T-helper 2 cell (primary cell): ENCODE results near the gene GPR78.
A peak's percentile ranks its signal among the peaks of the same experiment; 100 is the strongest.

Source experiments
- DNase-seq, 5 experiments: peaks; one replicate each; pipeline versions ENCODE4 v3.0.0 to v3.0.0-alpha.2; 2012 to 2022

GPR78 gene

DNA sequence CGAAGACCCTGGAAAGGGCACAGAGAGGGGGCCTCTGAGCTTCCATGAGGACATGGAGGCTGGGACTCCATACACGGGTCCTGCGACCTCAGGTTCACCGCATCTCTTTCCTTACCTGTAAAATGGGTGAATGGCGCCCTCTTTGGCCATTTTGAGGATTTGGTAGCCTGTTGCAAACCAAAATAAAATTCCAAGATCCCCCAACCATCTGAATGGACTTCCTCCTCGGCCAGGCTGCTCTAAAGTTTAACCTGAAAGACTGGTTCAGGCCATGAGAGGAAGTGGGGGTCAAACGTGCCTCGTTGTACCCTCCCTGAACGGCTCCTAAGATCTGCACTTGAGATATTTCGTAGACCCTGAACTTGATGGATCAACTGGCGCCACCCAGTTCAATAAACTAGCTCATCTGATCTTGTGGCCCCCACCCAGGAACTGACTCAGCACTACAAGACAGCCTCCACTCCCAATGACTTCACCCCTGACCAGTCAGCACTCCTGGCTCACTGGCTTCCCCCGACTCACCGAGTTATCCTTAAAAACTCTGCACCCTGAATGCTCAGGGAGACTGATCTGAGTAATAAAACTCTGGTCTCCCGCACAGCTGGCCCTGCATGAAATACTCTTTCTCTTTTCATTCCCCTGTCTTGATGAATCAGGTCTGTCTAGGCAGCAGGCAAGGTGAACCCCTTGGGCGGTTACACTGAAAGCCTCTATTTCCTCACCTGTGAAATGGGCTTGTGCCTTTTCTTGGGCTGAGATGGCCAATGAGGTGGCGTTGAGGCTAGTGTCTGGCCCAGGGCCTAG lies 32.9 kb upstream of the GPR78 start:
- peak in 1 of 5 experiments; percentile 29 for DNase-seq

DNA sequence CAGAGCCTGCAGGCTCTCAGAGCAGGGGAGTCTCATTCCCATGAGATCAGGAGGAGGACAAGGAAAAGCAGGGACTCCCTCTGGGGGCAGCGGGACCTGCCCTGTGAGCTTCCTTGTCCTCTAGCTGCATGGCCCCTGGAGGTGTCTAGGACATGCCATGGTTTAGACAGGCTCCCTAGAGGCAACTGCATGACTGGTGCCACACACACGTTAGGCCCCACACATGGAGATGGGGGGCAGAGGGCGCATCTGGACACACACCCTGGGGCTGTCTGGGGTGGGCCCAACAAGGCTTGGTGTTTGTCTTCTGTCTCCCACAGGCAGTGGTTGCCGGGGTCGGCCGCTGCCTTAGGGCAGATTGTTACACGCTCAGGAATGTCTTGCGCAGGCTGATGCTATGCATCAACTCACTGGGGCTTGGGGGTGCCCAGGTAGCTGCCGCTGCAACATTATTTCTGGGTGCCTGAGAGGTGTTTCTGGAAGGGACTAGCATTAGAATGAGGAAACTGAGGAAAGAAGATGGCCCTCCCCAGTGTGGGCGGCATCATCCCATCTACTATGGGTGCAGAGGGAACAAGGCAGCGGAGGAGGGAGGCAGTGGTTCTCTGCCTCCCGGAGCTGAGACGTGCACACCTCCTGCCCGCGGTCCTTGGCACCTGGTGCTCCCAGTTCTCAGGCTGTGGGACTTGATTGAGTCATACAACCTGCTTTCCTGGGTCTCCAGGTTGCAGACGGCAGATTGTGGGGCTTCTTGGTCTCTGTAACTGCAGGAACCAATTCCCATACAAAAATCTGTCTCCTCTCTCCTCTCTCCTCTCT lies 32.1 kb upstream of the GPR78 start:
- DNase-seq = no peak

- DNase-seq = no peak
Observed at GRCh38 chr4:8548731-8549351, 31.4 kb upstream of the GPR78 start.

DNA sequence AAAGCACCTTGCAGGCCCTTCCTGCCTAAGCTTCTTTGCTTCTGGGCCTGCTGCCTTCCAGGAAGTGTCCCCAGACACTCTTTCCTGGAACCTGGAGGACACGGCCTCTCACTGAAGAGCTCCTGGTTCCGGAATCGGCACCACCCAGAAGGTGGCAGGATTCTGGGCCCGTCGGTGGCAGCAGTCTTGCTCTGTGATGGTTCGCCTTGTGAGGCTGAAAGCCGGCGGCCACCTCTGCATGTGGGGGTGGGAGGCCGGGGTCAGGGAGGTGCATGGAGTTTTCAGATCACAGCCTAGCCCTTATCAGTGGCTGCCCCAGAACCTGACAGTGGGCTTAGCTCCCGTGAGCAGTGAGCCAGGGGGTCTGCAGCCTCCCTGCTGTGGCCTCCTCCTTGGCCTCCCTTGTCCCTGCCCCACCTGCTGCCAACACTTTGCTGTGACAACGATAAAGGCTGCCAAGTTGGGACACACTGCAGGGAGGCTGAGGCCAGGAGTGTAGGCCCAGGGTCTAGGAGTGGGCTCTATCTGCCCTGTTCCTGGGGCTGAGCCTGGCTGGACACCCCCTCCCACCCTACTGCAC lies 30.8 kb upstream of the GPR78 start:
- no peak for DNase-seq

- no peak for DNase-seq
Observed at GRCh38 chr4:8550691-8551090, 29.5 kb upstream of the GPR78 start.

DNA sequence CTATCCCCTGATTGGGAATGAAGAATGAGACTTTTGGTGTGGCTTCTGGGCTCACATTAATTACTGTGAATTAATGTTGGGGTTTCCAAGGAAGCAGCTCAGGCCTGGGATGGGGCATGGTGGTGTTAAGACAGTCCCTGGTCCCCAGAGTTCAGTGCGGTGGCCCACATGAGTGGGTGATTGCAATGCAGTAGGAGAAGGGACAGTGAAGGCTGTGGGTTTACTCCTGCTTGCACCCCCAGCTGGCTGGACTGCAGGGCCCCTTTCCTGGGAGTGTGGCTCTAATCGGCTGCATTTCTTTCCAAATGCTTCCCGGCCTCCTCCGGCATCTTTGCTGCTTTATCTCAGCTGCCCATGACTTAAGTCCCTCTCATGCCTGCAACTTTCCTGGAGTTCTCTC lies 28.2 kb upstream of the GPR78 start:
- DNase-seq = no peak

- no peak for DNase-seq
Observed at GRCh38 chr4:8552581-8553205, 27.5 kb upstream of the GPR78 start.

DNA sequence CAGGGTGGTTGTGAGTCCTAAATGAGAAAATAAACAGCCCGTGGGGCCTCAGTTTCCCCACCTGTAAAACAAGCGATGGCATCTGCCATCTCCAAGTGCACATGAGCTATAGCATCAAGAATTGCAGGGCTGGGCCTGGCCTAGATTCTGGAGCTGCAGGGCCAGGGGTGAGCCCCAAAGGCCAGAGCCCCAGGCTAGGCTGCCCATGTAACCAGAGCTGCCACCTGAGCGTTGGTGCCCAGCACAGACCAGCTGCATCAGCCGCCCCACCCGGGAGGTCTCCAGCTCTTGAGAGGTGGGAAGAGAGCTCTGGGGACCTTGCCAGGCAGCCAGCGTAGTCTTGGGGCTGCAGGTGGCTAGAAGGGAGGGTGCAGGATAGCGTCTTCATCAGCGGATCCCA lies 27.0 kb upstream of the GPR78 start:
- DNase-seq = no peak

DNA sequence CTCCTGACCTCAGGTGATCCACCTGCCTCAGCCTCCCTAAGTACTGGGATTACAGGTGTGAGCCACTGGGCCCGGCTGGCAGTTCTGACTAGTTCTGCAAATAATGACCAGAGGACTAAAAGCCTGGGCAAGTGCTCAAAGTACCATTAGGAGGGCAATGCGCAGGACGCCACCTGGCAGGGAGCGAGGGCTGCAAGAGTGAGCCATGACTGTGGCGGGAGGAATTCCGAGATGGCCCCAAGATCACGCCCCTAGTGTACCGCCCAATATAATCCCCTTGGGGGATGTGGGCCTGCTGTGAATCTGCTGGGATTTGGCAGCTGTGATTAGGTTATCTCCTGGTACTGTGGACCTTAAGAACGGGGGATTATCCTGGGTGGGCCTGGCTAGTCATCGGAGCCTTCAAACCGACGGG lies 26.2 kb upstream of the GPR78 start:
- DNase-seq = no peak

DNA sequence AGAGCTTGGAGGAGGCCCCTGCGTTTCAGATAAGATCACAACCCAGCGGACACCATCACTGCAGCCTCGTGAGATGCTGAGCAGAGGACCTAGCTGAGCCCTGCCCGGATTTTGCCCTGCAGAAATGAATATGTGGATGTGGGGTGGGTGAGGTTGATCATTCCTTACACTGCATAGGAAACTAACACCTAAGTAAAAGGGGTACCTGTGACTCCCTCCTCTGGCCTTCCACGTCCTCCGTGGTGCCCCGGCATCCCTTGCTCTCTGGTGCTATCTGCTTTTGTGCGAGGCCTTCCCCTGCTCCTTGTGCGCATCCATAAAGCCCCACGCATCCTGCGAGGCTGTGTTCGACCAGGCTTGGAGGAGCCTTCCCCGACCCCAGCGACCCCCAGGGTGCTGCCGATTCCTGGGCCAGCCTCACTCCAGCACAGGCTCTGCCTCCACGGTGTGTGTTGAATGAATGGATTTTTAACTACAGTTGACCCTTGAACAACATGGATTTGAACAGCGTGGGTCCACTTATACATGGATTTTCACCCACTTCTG lies 25.6 kb upstream of the GPR78 start:
- no peak for DNase-seq

DNA sequence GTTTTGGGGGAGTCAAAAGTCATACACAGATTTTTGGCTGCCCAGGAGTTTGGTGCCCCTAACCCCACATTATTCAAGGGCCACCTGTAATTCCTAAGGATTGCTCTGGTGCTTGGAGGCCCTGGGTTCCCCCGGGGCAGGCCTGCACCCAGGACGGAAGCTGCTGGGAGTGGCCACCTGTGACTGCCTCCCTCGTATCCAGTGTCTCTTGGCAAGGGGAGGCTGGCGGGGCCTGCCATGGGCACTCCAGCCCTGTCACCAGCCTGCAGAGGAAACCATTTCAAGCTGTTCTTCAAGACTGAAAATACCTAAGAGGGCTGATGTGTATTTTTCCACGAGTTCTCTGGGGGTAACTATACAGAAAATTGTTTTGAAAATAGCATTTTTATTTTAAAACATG lies 24.5 kb upstream of the GPR78 start:
- DNase-seq = no peak

DNA sequence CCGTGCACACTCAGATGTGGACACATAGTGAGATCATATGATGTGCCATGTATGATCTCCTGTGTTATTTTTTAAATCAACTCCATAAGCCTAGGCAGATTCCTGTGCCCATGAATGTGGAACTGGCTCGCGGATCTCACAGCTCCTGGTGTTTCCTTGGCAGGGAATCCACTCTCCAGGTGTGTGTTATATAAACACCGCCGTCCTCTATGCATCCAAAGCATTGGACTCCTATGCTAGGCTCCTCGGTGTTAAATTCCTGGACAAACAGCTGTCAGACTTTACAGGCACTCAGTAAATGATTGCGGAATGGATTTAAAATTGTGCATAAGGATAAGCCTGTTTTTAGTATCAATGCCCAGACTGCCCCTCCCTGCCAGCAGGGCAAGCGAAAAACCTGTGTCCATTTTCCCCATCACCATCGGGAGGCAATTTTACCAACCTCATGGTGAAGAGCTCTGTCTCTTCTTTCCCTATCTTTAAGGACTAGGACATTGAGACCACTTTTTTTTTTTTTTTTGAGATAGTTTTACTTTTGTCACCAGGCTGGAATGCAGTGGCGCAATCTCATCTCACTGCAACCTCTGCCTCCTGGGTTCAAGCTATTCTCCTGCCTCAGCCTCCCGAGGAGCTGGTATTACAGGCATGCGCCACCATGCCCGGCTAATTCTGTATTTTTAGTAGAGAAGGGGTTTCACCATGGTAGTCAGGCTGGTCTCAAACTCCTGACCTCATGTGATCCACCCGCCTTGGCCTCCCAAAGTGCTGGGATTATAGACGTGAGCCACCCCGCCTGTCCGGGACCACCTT lies 23.6 kb upstream of the GPR78 start:
- no peak for DNase-seq

- no peak for DNase-seq
Observed at GRCh38 chr4:8557151-8558076, 22.8 kb upstream of the GPR78 start.

- DNase-seq = no peak
Observed at GRCh38 chr4:8558080-8558960, 21.9 kb upstream of the GPR78 start.

DNA sequence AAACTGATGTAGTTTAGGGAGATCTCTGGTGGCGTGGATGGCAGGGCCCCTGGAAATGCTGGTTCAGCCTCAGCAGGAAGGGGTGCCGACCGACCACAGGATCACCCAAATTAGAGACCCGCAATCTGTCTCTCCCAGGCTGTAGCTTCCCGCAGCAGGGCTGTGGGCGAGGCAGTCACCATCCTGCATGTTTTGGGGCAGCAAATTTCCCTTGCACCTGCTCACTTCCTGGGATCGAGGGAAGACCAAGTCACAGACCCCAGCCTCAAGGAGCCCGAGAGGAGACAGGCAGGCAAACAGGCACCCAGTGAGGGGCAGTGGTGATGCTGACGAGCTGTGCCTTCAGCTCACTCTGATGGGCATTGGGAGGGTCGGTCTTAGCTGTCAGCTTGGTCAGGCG lies 21.2 kb upstream of the GPR78 start:
- no peak for DNase-seq

GRCh38 chr4:8559524-8560264 lies 20.5 kb upstream of the GPR78 start:
- DNase-seq = no peak

DNA sequence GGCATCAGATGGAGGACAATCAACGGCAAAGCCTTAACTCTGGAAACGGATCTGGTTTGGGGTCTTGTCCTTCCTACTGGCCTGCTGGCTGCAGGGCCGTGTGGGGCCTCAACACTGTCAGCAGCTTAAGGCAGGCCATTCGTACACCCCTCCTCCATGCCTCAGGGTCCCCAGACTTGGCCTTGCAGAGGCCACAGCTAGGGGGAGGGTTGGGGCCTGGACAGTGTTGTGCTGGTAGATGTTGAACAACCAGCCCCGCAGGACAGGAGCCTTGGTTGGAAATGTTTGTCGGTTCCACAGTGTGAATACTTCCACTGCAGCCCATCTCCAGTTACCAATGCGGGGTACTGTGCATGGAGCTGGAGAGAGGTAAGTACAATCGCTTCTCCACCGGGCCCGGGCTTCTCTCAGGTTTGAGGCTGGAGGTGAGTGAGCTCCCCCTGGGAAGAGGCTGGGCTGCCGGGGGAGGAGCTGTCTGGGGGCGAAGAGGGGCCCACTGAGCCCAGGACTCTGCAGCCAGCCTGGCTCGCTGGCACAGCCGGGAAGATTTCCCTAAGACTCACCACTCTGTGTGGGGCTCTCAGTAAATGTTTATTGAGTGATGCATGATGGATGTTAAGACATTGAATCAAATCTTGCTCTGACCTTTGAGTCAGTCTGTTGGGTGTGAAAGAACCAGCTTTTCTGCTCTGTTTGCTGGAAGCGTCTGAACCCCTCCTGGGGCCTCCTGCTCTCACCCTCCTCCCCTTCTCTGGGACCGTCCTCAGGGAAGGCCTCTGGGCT lies 19.7 kb upstream of the GPR78 start:
- no peak for DNase-seq

- no peak for DNase-seq
Observed at GRCh38 chr4:8564595-8564994, 15.6 kb upstream of the GPR78 start.
